K562 (cell line): ENCODE measurements around the gene GAMT. TPM values are rescaled to one million over a fixed set of nuclear protein-coding genes. Genes with fewer than 3 reads are reported as not detected.
A peak's percentile ranks its signal among the peaks of the same experiment; 100 is the strongest.

ENCODE experiments used
- ATAC-seq: fragments of 200-7000 bp; cut with Tn5 transposase; 3 replicates; pipeline ENCODE4 v1.9.1; 2020; ENCODE audit warnings: moderate library complexity
- BruUV-seq: library from RNA; stranded (reverse); fragments of 400-500 nt; replicated peaks from 2 replicates; lab custom pipeline; 2021; lab: Mats Ljungman, UMichigan
- CTCF ChIA-PET: fragments of 300-600 bp; formaldehyde crosslinking; extraction: SDS; loops from one replicate; lab custom pipeline; 2021; ENCODE audit warnings: low intra/inter-chr PET ratio; lab: Yijun Ruan, JAX
- POLR2A ChIA-PET: fragments of 300-600, 350-650 bp; sonication (Branson Sonifier 250); formaldehyde crosslinking; extraction: SDS; loops from one replicate; lab custom pipeline; 2021; ENCODE audit warnings: antibody characterized with exemption, inconsistent platforms; lab: Yijun Ruan, JAX
- DNase-seq, 4 experiments: peaks; one replicate each; pipeline versions ENCODE4 v3.0.0 to v3.0.0-alpha.2; 2011 to 2018; ENCODE audit warnings: low spot score in 3 of 4, mixed read lengths in 3 of 4; ENCODE audit errors: extremely low read depth in 1 of 4
- FAIRE-seq: peaks from 2 replicates; lab custom pipeline; 2011; peaks lifted over from hg19 to GRCh38; lab: Jason Lieb, UNC
- H2AFZ ChIP-seq: 2 replicates; pipeline ENCODE4 v1.6.0; 2011; ENCODE audit warnings: low read depth, low read length, control low read depth, inconsistent platforms
- H3K27ac ChIP-seq: fragments of 200-600 bp; 3 replicates; pipeline ENCODE4 v1.8.0; 2011; ENCODE audit warnings: low read depth, mild to moderate bottlenecking, control low read depth, inconsistent platforms, low read length, moderate library complexity, mixed read lengths; ENCODE audit errors: extremely low read depth
- H3K27me3 ChIP-seq, 2 experiments: fragments of 300-600 bp in 1 of 2; 2 replicates in 1 of 2; 3 replicates in 1 of 2; pipeline versions ENCODE4 v1.6.0 to v1.8.0; 2011; ENCODE audit warnings: inconsistent platforms in 2 of 2, low read length in 2 of 2, mild to moderate bottlenecking in 1 of 2, mixed read lengths in 1 of 2, moderate library complexity in 1 of 2; ENCODE audit not compliant: control insufficient read depth in 2 of 2, insufficient read depth in 2 of 2
- H3K36me3 ChIP-seq: fragments of 300-600 bp; 3 replicates; pipeline ENCODE4 v1.8.0; 2011; ENCODE audit warnings: mild to moderate bottlenecking, low read length, inconsistent platforms; ENCODE audit not compliant: control insufficient read depth, insufficient read depth
- H3K4me1 ChIP-seq, 2 experiments: fragments of 200-600 bp in 1 of 2; replicated peaks in 1 of 2; 2 replicates in 1 of 2; 3 replicates in 1 of 2; pipeline versions ENCODE4 v1.5.1 to v1.8.0; 2011; ENCODE audit warnings: inconsistent platforms in 2 of 2, low read length in 2 of 2, mild to moderate bottlenecking in 1 of 2, mixed read lengths in 1 of 2, moderate library complexity in 1 of 2; ENCODE audit not compliant: control insufficient read depth in 2 of 2, insufficient read depth in 2 of 2
- H3K4me2 ChIP-seq: 2 replicates; pipeline ENCODE4 v1.6.1; 2011; ENCODE audit warnings: low read length, control low read depth, inconsistent platforms, mixed read lengths; ENCODE audit not compliant: insufficient read depth
- H3K4me3 ChIP-seq: fragments of 200-600 bp; sonication (generic), shearing (Covaris generic); 2 replicates; pipeline ENCODE4 v1.5.1; 2016; ENCODE audit warnings: control low read depth, inconsistent platforms
- H3K79me2 ChIP-seq: fragments of 200-600 bp; 3 replicates; pipeline ENCODE4 v1.8.0; 2011; ENCODE audit warnings: low read length, inconsistent platforms; ENCODE audit not compliant: control insufficient read depth, insufficient read depth
- H3K9ac ChIP-seq, 2 experiments: 2 replicates each; pipeline versions ENCODE4 v1.6.0 to v1.6.1; 2011; ENCODE audit warnings: low read depth in 2 of 2, low read length in 2 of 2, control low read depth in 1 of 2, inconsistent platforms in 1 of 2, mild to moderate bottlenecking in 1 of 2, mixed read lengths in 1 of 2; ENCODE audit not compliant: insufficient read depth in 1 of 2
- H3K9me1 ChIP-seq: one replicate; pipeline ENCODE4 v1.6.0; 2011; ENCODE audit warnings: inconsistent platforms, mild to moderate bottlenecking, low read length, moderate library complexity; ENCODE audit not compliant: control insufficient read depth, insufficient read depth
- H3K9me3 ChIP-seq: replicated peaks from 2 replicates; pipeline ENCODE4 v1.5.1; 2011; ENCODE audit warnings: low read depth, low read length, inconsistent platforms; ENCODE audit not compliant: control insufficient read depth, insufficient read depth
- H4K20me1 ChIP-seq: replicated peaks from 2 replicates; pipeline ENCODE4 v1.6.1; 2011; ENCODE audit warnings: low read length, inconsistent platforms, mixed read lengths; ENCODE audit not compliant: control insufficient read depth, insufficient read depth
- HMGN3 ChIP-seq: IDR thresholded peaks from 2 replicates; pipeline ENCODE4 v1.6.1; 2011; ENCODE audit warnings: borderline replicate concordance, low read depth, mild to moderate bottlenecking, mixed read lengths, low read length; ENCODE audit not compliant: insufficient read length; ENCODE audit errors: extremely low read depth
- HNRNPL ChIP-seq: fragments of 200-400 bp; formaldehyde crosslinking; IDR thresholded peaks from 2 replicates; pipeline ENCODE4 v1.6.1; 2017; ENCODE audit warnings: low read depth, mild to moderate bottlenecking, low read length
- MTA2 ChIP-seq: fragments of 450-650 bp; IDR thresholded peaks from 2 replicates; pipeline ENCODE4 v1.6.1; 2016; ENCODE audit warnings: low read depth
- POLR2G ChIP-seq: fragments of 200-400 bp; formaldehyde crosslinking; IDR thresholded peaks from 2 replicates; pipeline ENCODE4 v1.6.1; 2017; ENCODE audit warnings: low read depth, mild to moderate bottlenecking, antibody characterized with exemption, low read length, moderate library complexity
- RBFOX2 ChIP-seq: fragments of 200-400 bp; formaldehyde crosslinking; IDR thresholded peaks from 2 replicates; pipeline ENCODE4 v1.6.1; 2017; ENCODE audit warnings: low read depth, mild to moderate bottlenecking, low read length, moderate library complexity
- RBM22 ChIP-seq: fragments of 200-400 bp; formaldehyde crosslinking; IDR thresholded peaks from 2 replicates; pipeline ENCODE4 v1.6.1; 2018; ENCODE audit warnings: low read length, low read depth; ENCODE audit not compliant: poor library complexity, severe bottlenecking
- TBL1XR1 ChIP-seq, 2 experiments: IDR thresholded peaks; 2 replicates each; pipeline ENCODE4 v1.6.1; 2012; ENCODE audit warnings: improper control_type of control experiment in 2 of 2, low read length in 2 of 2, mild to moderate bottlenecking in 1 of 2
- ZNF140 ChIP-seq: fragments of 250-450 bp; sonication (Bioruptor Pico); IDR thresholded peaks from 2 replicates; pipeline ENCODE4 v1.8.0; 2021; ENCODE audit warnings: moderate library complexity, mild to moderate bottlenecking, inconsistent platforms
- WGBS: fragments of 100-300 bp; shearing (Covaris generic); methylation state at CpG from one replicate; pipeline ENCODE4 v1.1.6; 2016; ENCODE audit warnings: low coverage, mixed read lengths; ENCODE audit not compliant: insufficient coverage; ENCODE audit errors: missing lambda C conversion rate; 5-methylcytosine and 5-hydroxymethylcytosine counted together
- in situ Hi-C: fragments of 300-500 bp; cut with MboI; formaldehyde crosslinking; loops from 4 replicates; pipeline ENCODE4 v1.15.0; 2018; ENCODE audit warnings: inconsistent platforms, mixed read lengths
- intact Hi-C: fragments of 100-400 bp; cut with micrococcal nuclease; formaldehyde crosslinking; loops from 2 replicates; pipeline ENCODE4 v1.14.2; 2022
- polyA plus RNA-seq, 8 experiments: library from polyadenylated mRNA; depleted of rRNA in 4 of 8; stranded (reverse) in 5 of 8; unstranded in 3 of 8; fragments of >200 nt; fragmentation: Nextera tagmentation in 2 of 8; fragmentation: Illumina TruSeq in 1 of 8; extraction: Ambion mirVana in 2 of 8; extraction: Trizol in 1 of 8; gene quantifications; 2 replicates each; pipeline versions ENCODE4 v1.2.1 to v1.2.3, GENCODE V29; 2011 to 2014; ENCODE audit warnings: inconsistent platforms in 1 of 8, missing spikeins in 1 of 8
- total RNA-seq, 7 experiments: library from RNA; depleted of rRNA in 6 of 7; stranded (reverse); fragments of >200 nt in 6 of 7; fragmentation: Illumina TruSeq in 2 of 7; extraction: Trizol in 2 of 7; gene quantifications; 2 replicates each; pipeline versions ENCODE4 v1.2.1 to v1.2.3, GENCODE V29; 2011 to 2021; ENCODE audit warnings: low replicate concordance in 1 of 7
- TF ChIP-seq, protein P1 (sequence below): fragments of 450-650 bp; IDR thresholded peaks from 2 replicates; pipeline ENCODE4 v1.6.1; 2016; ENCODE audit warnings: mild to moderate bottlenecking

GAMT gene
- total and polyA plus RNA-seq, 9 of the 15 experiments (the other 6 are each of a cell fraction or from before 2014, with no cell fraction given), result 1.3 to 35.3 (median 27.2) TPM

- POLR2A ChIA-PET, result interaction anchor here (0.6 to 1.2 kb wide), 3 partner anchors 9 to 429 kb away, joined by 3 to 5 read pairs (median 4); no protein-coding TSS in a partner anchor
- Histone ChIP-seq H3K9me1 (peaks cover 3% of the 10 kb centered on the region), H3K79me2 (peaks cover 30% of the 10 kb centered on the region), H3K27ac (no peak overlapping the region), H3K4me2 (no peak overlapping the region), H2AFZ (no peak overlapping the region), H3K9ac (peak overlapping the region in 1 of 2 experiments; percentile 61; a peak in 1 of 4 replicates), H3K27me3 (no peaks in the 10 kb centered on the region), H3K4me3 (no peak overlapping the region), H3K4me1 (peaks cover 0 to 58% of the 10 kb centered on the region in 2 experiments; a peak in 2 of 5 replicates), H3K9me3 (no peaks in the 10 kb centered on the region), H3K36me3 (peaks cover 92% of the 10 kb centered on the region), H4K20me1 (peaks cover 10% of the 10 kb centered on the region)
- CTCF ChIA-PET, result no interaction called here
- in situ Hi-C loops, result no loop called here
- WGBS, result 98% methylated on average over 31 of the region's 41 CpGs
- intact Hi-C loops, result no loop called here
- BruUV-seq, result no TSS peak
- TF ChIP-seq POLR2G, result 0 out of 2 replicates have a peak, but pooled peaks have one; percentile 66
- peak; percentile 25 for TF ChIP-seq RBM22
- no peak for TF ChIP-seq TBL1XR1 (IDR thresholded peaks at IDR 0.05; ENCODE audit: low read length in 2 of 2)
- 0 out of 2 replicates have a peak, but pooled peaks have one; percentile 21 for TF ChIP-seq RBFOX2
- peak; percentile 44 for TF ChIP-seq HMGN3
- TF ChIP-seq MTA2, result no peak
- TF ChIP-seq HNRNPL, result peak; percentile 34; the same call in 1 of the 2 replicates
- TF ChIP-seq, protein P1, sequence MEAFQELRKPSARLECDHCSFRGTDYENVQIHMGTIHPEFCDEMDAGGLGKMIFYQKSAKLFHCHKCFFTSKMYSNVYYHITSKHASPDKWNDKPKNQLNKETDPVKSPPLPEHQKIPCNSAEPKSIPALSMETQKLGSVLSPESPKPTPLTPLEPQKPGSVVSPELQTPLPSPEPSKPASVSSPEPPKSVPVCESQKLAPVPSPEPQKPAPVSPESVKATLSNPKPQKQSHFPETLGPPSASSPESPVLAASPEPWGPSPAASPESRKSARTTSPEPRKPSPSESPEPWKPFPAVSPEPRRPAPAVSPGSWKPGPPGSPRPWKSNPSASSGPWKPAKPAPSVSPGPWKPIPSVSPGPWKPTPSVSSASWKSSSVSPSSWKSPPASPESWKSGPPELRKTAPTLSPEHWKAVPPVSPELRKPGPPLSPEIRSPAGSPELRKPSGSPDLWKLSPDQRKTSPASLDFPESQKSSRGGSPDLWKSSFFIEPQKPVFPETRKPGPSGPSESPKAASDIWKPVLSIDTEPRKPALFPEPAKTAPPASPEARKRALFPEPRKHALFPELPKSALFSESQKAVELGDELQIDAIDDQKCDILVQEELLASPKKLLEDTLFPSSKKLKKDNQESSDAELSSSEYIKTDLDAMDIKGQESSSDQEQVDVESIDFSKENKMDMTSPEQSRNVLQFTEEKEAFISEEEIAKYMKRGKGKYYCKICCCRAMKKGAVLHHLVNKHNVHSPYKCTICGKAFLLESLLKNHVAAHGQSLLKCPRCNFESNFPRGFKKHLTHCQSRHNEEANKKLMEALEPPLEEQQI, result no peak
- TF ChIP-seq ZNF140 (CRISPR knock-in tag), result no peak
- DNase-seq (no peak), FAIRE-seq (no peak), ATAC-seq (no peak)
Observed at GRCh38 chr19:1428738-1429391, 27.5 kb upstream of the GAMT start.
